ENCODE data around the gene MAML2. TPM values are rescaled to one million over a fixed set of nuclear protein-coding genes. Genes with fewer than 3 reads are reported as not detected.

MAML2 gene
- total and polyA plus RNA-seq, 2 experiments from 2014 or later, result 2.0 to 7.1 TPM

DNA sequence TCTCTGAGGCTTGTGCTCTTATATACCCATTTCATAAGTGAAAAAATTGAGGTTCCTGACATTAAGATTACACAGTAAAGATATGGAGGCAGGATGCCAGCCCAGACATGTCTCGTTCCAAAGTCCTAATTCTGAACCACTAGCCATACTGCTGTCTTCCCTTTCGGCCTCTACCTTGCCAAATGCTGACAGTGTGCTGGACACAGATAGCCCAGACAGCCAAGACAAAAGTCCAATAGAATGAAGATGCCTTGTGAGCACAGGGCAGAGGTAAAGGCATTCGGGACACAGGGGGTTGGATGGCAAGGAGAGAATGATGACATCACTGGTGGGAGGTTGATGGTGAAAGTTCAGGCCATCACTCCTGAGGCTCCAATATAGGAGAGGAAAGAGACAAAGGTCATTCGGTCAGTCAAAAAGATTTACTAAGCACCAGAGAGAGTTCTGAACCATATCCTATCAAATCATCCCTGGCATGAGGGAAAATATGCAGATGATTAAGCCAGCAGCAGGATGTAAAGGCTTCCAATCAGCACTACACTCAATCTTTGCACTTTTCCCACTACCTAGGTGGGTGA lies 245.1 kb downstream of the MAML2 start (continued):
- TF ChIP-seq, protein P1, sequence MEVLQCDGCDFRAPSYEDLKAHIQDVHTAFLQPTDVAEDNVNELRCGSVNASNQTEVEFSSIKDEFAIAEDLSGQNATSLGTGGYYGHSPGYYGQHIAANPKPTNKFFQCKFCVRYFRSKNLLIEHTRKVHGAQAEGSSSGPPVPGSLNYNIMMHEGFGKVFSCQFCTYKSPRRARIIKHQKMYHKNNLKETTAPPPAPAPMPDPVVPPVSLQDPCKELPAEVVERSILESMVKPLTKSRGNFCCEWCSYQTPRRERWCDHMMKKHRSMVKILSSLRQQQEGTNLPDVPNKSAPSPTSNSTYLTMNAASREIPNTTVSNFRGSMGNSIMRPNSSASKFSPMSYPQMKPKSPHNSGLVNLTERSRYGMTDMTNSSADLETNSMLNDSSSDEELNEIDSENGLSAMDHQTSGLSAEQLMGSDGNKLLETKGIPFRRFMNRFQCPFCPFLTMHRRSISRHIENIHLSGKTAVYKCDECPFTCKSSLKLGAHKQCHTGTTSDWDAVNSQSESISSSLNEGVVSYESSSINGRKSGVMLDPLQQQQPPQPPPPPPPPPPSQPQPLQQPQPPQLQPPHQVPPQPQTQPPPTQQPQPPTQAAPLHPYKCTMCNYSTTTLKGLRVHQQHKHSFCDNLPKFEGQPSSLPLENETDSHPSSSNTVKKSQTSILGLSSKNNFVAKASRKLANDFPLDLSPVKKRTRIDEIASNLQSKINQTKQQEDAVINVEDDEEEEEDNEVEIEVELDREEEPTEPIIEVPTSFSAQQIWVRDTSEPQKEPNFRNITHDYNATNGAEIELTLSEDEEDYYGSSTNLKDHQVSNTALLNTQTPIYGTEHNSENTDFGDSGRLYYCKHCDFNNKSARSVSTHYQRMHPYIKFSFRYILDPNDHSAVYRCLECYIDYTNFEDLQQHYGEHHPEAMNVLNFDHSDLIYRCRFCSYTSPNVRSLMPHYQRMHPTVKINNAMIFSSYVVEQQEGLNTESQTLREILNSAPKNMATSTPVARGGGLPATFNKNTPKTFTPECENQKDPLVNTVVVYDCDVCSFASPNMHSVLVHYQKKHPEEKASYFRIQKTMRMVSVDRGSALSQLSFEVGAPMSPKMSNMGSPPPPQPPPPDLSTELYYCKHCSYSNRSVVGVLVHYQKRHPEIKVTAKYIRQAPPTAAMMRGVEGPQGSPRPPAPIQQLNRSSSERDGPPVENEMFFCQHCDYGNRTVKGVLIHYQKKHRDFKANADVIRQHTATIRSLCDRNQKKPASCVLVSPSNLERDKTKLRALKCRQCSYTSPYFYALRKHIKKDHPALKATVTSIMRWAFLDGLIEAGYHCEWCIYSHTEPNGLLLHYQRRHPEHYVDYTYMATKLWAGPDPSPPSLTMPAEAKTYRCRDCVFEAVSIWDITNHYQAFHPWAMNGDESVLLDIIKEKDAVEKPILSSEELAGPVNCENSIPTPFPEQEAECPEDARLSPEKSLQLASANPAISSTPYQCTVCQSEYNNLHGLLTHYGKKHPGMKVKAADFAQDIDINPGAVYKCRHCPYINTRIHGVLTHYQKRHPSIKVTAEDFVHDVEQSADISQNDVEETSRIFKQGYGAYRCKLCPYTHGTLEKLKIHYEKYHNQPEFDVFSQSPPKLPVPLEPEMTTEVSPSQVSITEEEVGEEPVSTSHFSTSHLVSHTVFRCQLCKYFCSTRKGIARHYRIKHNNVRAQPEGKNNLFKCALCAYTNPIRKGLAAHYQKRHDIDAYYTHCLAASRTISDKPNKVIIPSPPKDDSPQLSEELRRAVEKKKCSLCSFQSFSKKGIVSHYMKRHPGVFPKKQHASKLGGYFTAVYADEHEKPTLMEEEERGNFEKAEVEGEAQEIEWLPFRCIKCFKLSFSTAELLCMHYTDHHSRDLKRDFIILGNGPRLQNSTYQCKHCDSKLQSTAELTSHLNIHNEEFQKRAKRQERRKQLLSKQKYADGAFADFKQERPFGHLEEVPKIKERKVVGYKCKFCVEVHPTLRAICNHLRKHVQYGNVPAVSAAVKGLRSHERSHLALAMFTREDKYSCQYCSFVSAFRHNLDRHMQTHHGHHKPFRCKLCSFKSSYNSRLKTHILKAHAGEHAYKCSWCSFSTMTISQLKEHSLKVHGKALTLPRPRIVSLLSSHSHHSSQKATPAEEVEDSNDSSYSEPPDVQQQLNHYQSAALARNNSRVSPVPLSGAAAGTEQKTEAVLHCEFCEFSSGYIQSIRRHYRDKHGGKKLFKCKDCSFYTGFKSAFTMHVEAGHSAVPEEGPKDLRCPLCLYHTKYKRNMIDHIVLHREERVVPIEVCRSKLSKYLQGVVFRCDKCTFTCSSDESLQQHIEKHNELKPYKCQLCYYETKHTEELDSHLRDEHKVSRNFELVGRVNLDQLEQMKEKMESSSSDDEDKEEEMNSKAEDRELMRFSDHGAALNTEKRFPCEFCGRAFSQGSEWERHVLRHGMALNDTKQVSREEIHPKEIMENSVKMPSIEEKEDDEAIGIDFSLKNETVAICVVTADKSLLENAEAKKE (CRISPR knock-in tag; IDR thresholded peaks at IDR 0.05), result no peak
- TF ChIP-seq ZNF331 (CRISPR knock-in tag; IDR thresholded peaks at IDR 0.05; ENCODE audit: low read depth) (no peak), EZH2 (IDR thresholded peaks at IDR 0.05; ENCODE audit: low read depth, unreplicated experiment) (no peak), STAT1 (IDR thresholded peaks at IDR 0.05; ENCODE audit: unreplicated experiment) (no peak)
- TF ChIP-seq, protein P2, sequence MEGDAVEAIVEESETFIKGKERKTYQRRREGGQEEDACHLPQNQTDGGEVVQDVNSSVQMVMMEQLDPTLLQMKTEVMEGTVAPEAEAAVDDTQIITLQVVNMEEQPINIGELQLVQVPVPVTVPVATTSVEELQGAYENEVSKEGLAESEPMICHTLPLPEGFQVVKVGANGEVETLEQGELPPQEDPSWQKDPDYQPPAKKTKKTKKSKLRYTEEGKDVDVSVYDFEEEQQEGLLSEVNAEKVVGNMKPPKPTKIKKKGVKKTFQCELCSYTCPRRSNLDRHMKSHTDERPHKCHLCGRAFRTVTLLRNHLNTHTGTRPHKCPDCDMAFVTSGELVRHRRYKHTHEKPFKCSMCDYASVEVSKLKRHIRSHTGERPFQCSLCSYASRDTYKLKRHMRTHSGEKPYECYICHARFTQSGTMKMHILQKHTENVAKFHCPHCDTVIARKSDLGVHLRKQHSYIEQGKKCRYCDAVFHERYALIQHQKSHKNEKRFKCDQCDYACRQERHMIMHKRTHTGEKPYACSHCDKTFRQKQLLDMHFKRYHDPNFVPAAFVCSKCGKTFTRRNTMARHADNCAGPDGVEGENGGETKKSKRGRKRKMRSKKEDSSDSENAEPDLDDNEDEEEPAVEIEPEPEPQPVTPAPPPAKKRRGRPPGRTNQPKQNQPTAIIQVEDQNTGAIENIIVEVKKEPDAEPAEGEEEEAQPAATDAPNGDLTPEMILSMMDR (conservative IDR thresholded peaks at IDR 0.05; ENCODE audit: low read depth in 2 of 2), result no peak

DNA sequence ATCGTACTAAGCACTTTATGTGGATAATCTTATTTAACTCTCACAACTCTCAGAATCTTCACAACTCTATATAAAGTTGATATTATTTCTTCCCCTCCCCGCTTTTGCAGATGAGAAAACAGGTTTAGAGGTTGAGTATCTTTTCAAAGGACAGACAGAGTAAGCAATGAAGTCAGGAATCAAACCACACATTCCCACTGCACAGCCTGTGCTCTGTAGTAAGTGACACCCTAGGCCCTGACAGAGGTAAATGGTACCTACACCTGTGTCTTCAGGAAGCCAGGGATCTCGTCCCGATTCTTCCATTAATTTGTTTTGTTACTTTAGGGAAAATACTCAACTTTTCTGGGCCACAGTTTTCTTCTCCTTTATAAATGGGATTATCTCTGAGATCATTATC lies 246.6 kb downstream of the MAML2 start:
- H3K27ac Mint-ChIP-seq, result no peak overlapping the region
- no peaks in the 10 kb centered on the region for H3K27me3 Mint-ChIP-seq (ENCODE audit: insufficient read depth, low read depth, poor library complexity)
- H3K4me3 ChIP-seq, result no peak overlapping the region
- H2AFZ ChIP-seq, result no peak overlapping the region
- no peaks in the 10 kb centered on the region for H3K36me3 ChIP-seq (ENCODE audit: insufficient read depth)
- no peaks in the 10 kb centered on the region for H3K36me3 Mint-ChIP-seq (ENCODE audit: low read depth)
- H3K79me2 ChIP-seq (replicated peaks; ENCODE audit: insufficient read depth), result no peaks in the 10 kb centered on the region
- peaks cover 7% of the 10 kb centered on the region; the same call in 1 of the 2 replicates for H3K9me2 ChIP-seq (ENCODE audit: insufficient read depth)
- no peaks in the 10 kb centered on the region for H4K20me1 ChIP-seq (replicated peaks; ENCODE audit: insufficient read depth)
- DNase-seq (ENCODE audit: low spot score) (no peak), ATAC-seq (no peak)
- H3K9me3 Mint-ChIP-seq, result no peaks in the 10 kb centered on the region
- H3K4me1 ChIP-seq (ENCODE audit: insufficient read depth), result peaks cover 15% of the 10 kb centered on the region; the same call in 1 of the 2 replicates
- no peaks in the 10 kb centered on the region for H3F3A ChIP-seq (replicated peaks; ENCODE audit: low read depth)
- H3K4me3 Mint-ChIP-seq, result no peak overlapping the region
- H3K27ac ChIP-seq (ENCODE audit: low read depth), result no peak overlapping the region
- H3K4me1 Mint-ChIP-seq, result peaks cover 29% of the 10 kb centered on the region
- no peak overlapping the region for H3K4me2 ChIP-seq
- H3K27me3 ChIP-seq (ENCODE audit: insufficient read depth), result no peaks in the 10 kb centered on the region
- TF ChIP-seq ZNF114 (CRISPR knock-in tag; IDR thresholded peaks at IDR 0.05) (no peak), ZNF331 (CRISPR knock-in tag; IDR thresholded peaks at IDR 0.05; ENCODE audit: low read depth) (no peak), EZH2 (IDR thresholded peaks at IDR 0.05; ENCODE audit: low read depth, unreplicated experiment) (no peak), POLR2AphosphoS5 (IDR thresholded peaks at IDR 0.05; ENCODE audit: low read depth) (no peak), NANOG (IDR thresholded peaks at IDR 0.05; ENCODE audit: borderline replicate concordance) (no peak), STAT1 (IDR thresholded peaks at IDR 0.05; ENCODE audit: unreplicated experiment) (no peak), JUNB (IDR thresholded peaks at IDR 0.05; ENCODE audit: unreplicated experiment) (no peak), EZH2phosphoT487 (IDR thresholded peaks at IDR 0.05; ENCODE audit: unreplicated experiment) (no peak)
- TF ChIP-seq, protein P3, sequence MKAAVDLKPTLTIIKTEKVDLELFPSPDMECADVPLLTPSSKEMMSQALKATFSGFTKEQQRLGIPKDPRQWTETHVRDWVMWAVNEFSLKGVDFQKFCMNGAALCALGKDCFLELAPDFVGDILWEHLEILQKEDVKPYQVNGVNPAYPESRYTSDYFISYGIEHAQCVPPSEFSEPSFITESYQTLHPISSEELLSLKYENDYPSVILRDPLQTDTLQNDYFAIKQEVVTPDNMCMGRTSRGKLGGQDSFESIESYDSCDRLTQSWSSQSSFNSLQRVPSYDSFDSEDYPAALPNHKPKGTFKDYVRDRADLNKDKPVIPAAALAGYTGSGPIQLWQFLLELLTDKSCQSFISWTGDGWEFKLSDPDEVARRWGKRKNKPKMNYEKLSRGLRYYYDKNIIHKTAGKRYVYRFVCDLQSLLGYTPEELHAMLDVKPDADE (IDR thresholded peaks at IDR 0.05), result no peak
- TF ChIP-seq, protein P2 (conservative IDR thresholded peaks at IDR 0.05; ENCODE audit: low read depth in 2 of 2), result no peak

Data from GM23338 (cell line).